Breast epithelium (tissue), 4 donors: ENCODE measurements around the gene RPL10. TPM values are rescaled to one million over a fixed set of nuclear protein-coding genes. Genes with fewer than 3 reads are reported as not detected.

Experiments
- DNase-seq, 2 donors: peaks; one replicate each; pipeline ENCODE4 v3.0.0-alpha.2; 2019; ENCODE audit warnings: low spot score in 2 of 2
- H3K27ac ChIP-seq, 2 donors: fragments of 200-600 bp; sonication (generic) in 1 of 2; one replicate each; pipeline ENCODE4 v1.5.1; 2016 to 2019; ENCODE audit warnings: mild to moderate bottlenecking in 1 of 2
- H3K27me3 ChIP-seq, 2 donors: fragments of 200-600 bp; sonication (generic) in 1 of 2; one replicate each; pipeline versions ENCODE4 v1.5.1 to v1.6.0; 2017 to 2019; ENCODE audit warnings: control low read depth in 1 of 2, mild to moderate bottlenecking in 1 of 2
- H3K36me3 ChIP-seq: fragments of 200-600 bp; one replicate; pipeline ENCODE4 v1.5.1; 2019
- H3K4me1 ChIP-seq, 2 donors: fragments of 200-600 bp; sonication (generic); one replicate each; pipeline ENCODE4 v1.5.1; 2016 to 2019; ENCODE audit warnings: control low read depth in 1 of 2
- H3K4me3 ChIP-seq, 3 donors: fragments of 200-600 bp; sonication (generic); 1 replicate in 2 of 3; 2 replicates in 1 of 3; pipeline ENCODE4 v1.5.1; 2016 to 2019; ENCODE audit warnings: mild to moderate bottlenecking in 3 of 3, moderate library complexity in 2 of 3
- H3K9me3 ChIP-seq, 2 donors: fragments of 200-600 bp; sonication (generic) in 1 of 2; one replicate each; pipeline ENCODE4 v1.5.1; 2016 to 2019; ENCODE audit warnings: control low read depth in 1 of 2
- CTCF ChIP-seq, 3 donors: fragments of 450-650 bp; IDR thresholded peaks; one replicate each; pipeline ENCODE4 v1.5.1; 2016 to 2017; ENCODE audit warnings: antibody characterized with exemption in 3 of 3, mild to moderate bottlenecking in 3 of 3, moderate library complexity in 3 of 3
- POLR2A ChIP-seq: fragments of 450-650 bp; IDR thresholded peaks from one replicate; pipeline ENCODE4 v1.6.1; 2016; ENCODE audit warnings: antibody characterized with exemption, mild to moderate bottlenecking, moderate library complexity
- POLR2AphosphoS5 ChIP-seq, 3 donors: sonication (generic); formaldehyde crosslinking; IDR thresholded peaks; one replicate each; pipeline ENCODE4 v1.6.1; 2017; ENCODE audit warnings: antibody characterized with exemption in 3 of 3
- intact Hi-C: fragments of 100-400 bp; cut with DNase I; formaldehyde crosslinking; loops from one replicate; pipeline ENCODE4 v1.15.1; 2023; ENCODE audit warnings: low total_unique reads
- total RNA-seq, 3 donors: library from RNA; depleted of rRNA; stranded (reverse); fragments of >200 nt; gene quantifications; one replicate each; pipeline ENCODE4 v1.1.0, GENCODE V29; 2016

Gene RPL10
- total RNA-seq, 3 donors from 2014 or later: 8,496 to 9,265 (median 8,695) TPM

- intact Hi-C loops: no loop called here
Observed at GRCh38 chrX:154360155-154360713, 37.9 kb upstream of the RPL10 start.

GRCh38 chrX:154362085-154362742 is 36.0 kb upstream of the RPL10 start:
- no peaks in the 10 kb centered on the region for H3K4me1 ChIP-seq
- H3K9me3 ChIP-seq: no peaks in the 10 kb centered on the region
- H3K27me3 ChIP-seq: peaks cover 0 to under 1% of the 10 kb centered on the region in 2 donors
- peak overlapping the region in 1 of 2 donors; percentile 32 for H3K27ac ChIP-seq
- DNase-seq: no peak
- H3K4me3 ChIP-seq: no peak overlapping the region
- no peak for TF ChIP-seq POLR2AphosphoS5 (IDR thresholded peaks at IDR 0.05)
- TF ChIP-seq POLR2A: no peak
- TF ChIP-seq CTCF (IDR thresholded peaks at IDR 0.05): no peak
- intact Hi-C loops: no loop called here
- no peaks in the 10 kb centered on the region for H3K36me3 ChIP-seq

More at GRCh38 chrX:154360155-154360713, 37.9 kb upstream of the RPL10 start:
- Histone ChIP-seq H3K27me3 (peaks cover 0 to 11% of the 10 kb centered on the region in 2 donors), H3K4me1 (no peaks in the 10 kb centered on the region), H3K36me3 (no peaks in the 10 kb centered on the region), H3K4me3 (no peak overlapping the region), H3K27ac (peak overlapping the region in 1 of 2 donors; percentile 32), H3K9me3 (no peaks in the 10 kb centered on the region)
- no peak for DNase-seq
- TF ChIP-seq POLR2AphosphoS5 (IDR thresholded peaks at IDR 0.05) (no peak), POLR2A (no peak), CTCF (IDR thresholded peaks at IDR 0.05) (no peak)

- H3K36me3 ChIP-seq: no peaks in the 10 kb centered on the region
- no peaks in the 10 kb centered on the region for H3K27me3 ChIP-seq
- intact Hi-C loops: no loop called here
- no peaks in the 10 kb centered on the region for H3K4me1 ChIP-seq
- no peak overlapping the region for H3K27ac ChIP-seq
- no peaks in the 10 kb centered on the region for H3K9me3 ChIP-seq
- H3K4me3 ChIP-seq: no peak overlapping the region
- TF ChIP-seq POLR2A: no peak
- TF ChIP-seq CTCF (IDR thresholded peaks at IDR 0.05): no peak
- no peak for TF ChIP-seq POLR2AphosphoS5 (IDR thresholded peaks at IDR 0.05)
- DNase-seq: no peak
Observed at GRCh38 chrX:154363706-154364439, 34.3 kb upstream of the RPL10 start.

- intact Hi-C loops: no loop called here
Observed at GRCh38 chrX:154365052-154365600, 33.1 kb upstream of the RPL10 start.

More at GRCh38 chrX:154365052-154365600, 33.1 kb upstream of the RPL10 start:
- no peak for DNase-seq
- TF ChIP-seq CTCF (IDR thresholded peaks at IDR 0.05): no peak
- no peak for TF ChIP-seq POLR2AphosphoS5 (IDR thresholded peaks at IDR 0.05)
- TF ChIP-seq POLR2A: no peak
- Histone ChIP-seq H3K4me1 (no peaks in the 10 kb centered on the region), H3K36me3 (no peaks in the 10 kb centered on the region), H3K9me3 (no peaks in the 10 kb centered on the region), H3K27ac (peak overlapping the region in 1 of 2 donors; percentile 97), H3K4me3 (peak overlapping the region in 1 of 3 donors; percentile 5), H3K27me3 (peaks cover 0 to 3% of the 10 kb centered on the region in 2 donors)
